OCI-M2 (cell line): Measurements from ENCODE around the gene HNRNPAB.

ENCODE experiments used
- DNase-seq: peaks from one replicate; lab custom pipeline; 2025; ENCODE audit not compliant: unreplicated experiment; lab: John Stamatoyannopoulos, UW

Gene HNRNPAB

DNA sequence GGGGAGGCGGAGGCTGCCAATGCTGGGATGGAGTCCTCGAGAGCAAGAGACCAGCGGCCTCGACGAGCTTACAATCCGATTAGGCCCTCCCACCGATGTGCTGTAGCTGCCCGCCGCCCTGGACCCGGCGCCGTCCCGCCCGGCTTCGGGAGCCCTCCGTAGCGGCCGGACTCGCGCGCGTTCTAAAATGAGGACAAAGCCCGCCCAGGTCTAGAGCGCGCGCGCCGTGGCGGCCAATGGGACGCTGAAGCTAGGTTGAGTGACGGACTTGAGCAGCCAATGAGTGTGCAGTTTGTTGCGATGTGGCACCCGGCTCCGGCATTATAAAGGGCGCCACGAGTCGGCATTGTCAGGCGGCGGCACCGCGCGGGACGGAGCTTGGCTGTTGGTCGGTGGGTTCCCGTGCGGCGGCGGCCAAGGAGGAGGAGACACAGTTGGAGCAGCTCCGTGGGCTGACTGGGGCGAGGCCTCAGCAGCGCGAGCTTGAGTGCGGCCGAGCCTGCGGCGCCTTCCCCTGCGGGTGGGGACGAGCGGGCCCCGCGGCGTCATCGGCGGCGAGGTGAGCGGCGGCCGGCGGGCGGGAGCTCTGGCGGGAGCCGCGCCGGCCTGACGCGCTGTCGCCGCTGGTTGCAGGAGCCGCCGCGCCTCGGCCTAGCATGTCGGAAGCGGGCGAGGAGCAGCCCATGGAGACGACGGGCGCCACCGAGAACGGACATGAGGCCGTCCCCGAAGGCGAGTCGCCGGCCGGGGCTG, at the start of gene HNRNPAB:
TSS of gene HNRNPAB (plus strand) at position 352 of the 753 bp plus-strand sequence. CDS start at position 657, 305 bp downstream.
- peak; percentile 88 for DNase-seq

DNA sequence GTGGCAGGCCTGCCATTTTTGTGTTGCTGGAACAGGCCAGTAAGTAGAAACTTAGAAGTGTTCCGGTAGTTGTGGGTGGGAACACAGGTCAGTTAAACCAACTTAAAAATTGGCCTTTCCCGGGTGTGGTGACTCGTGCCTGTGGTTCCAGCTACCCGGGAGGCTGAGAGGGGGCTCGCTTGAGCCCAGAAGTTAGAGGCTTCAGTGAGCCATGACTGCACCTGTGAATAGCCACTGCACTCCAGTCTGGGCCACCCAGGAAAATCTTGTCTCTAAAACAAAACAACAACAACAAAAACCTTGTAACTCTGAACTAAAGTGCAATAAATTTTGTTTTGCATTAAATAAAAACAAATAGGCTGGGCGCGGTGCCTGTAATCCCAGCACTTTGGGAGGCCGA, 49.3 kb upstream of the HNRNPAB start:
- DNase-seq = no peak

DNA sequence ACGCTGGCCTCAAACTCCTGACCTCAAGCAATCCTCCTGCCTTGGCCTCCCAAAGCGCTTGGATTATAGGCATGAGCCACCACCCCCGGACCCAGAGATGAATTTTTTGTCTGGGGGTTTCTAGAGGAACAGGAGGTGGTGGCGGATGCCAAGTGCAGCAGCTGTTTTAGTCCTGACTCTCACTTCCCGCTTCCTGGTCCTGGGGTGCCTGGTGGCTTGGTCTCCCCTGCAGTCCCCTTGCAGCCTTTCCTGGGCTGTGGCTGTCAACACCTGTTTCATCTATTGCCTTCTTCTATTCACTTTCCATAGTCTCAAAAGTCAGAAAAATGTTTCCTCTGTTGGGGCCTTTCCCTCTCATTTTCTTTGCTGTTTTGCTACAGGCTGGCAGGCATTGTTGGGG, 44.2 kb upstream of the HNRNPAB start:
- DNase-seq = no peak

DNA sequence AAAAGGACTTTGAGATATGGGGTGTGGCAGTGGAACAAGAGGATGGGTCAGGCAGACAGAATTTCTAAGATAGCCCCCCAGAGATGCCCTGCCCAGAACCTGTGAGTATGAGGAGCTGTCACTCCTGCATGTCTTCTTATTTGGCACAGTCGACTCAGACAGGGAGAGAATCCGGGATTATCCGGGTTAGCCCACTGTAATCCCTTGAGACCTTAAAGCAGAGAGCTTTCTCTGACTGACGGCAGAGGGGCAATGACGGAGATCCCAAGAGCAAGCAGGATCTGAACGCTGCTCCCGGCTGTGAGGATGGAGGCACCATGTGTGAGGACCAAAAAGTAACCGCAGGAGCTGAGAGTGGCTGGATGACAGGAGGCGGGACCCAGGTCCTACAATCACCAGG, 41.9 kb upstream of the HNRNPAB start:
- no peak for DNase-seq

DNA sequence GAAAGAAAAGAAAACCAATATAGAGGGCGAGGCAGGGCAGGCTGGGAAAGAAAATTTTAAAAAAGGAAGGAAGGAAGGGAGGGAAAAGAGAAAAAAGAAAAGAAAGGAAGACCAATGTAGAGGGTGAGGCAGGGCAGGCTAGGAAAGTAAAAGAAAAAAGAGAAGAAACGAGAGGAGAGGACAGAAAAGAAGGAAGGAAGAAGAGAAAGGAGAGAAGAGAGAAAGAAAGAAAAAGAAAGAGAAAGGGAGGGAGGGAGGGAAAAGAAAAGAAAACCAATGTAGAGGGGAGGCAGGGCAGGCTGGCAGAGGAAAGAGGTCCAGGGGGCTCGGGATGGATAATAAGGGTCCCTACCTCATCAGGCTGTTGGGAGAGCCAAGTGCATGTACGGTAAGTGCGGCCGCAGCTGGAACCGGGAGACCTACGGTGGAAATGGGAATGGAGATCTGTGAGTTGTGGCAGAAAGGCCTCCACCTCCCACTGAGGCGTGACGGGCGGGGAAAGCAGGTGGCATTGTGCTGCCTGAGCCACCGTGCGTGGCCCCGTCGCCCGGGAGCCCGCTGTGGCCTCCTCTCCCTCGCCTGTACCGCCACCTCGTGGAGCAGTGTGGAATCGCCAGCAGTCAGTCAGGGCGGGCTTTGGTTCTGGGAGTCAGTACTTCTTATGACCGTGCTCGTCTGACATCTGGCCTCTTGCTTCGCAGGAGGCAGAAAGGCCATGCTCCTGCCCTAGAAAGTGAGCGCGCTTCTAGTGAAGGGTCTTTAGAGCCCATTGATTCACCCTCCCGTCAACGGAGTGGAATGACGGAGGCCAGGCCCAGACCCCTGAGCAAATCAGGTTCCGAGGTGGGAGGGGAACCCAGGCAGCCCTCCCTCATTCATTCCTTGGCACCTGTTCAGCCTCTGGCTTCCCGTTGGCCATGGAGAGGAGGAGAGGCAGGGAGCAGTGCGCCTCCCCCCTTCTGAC, 40.3 kb upstream of the HNRNPAB start:
- DNase-seq = peak; percentile 58

DNA sequence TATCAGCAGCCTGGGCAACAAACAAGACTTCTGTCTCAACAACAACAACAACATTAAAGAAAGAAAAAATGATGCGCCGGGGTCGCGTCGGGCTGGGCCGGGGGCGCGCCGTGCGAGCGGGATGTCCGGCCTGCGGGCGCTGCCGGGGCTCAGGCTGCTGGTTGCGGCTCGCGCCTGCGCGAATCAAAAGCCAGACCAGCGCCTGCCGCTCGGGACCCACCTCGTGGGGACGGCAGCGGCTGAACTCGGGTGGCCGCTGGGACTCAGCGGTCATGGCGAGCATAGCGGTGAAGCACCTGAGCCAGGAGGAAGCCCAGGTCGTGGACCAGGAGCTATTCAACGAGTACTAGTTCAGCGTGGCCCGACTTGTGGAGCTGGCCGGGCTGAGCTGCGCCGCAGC, 38.8 kb upstream of the HNRNPAB start:
- no peak for DNase-seq

DNA sequence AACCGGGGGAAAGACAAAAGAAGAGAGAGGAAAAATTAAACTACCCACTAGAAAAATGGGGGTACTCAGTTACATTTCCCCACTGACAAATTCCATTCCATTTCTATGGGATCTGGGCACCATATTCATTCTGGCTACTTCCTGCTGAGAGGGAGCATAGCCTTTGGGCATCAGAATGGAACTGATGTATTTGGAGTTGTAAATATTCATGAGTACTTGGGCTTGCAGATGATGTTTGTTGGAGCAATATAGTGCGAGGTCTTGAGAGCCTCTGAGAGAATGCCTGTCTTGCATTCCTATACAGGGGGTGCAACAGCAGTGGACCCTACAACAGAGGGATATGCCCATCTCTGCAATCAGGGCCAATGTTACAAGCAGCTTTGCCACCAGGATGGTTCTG, 33.9 kb upstream of the HNRNPAB start:
- no peak for DNase-seq

DNA sequence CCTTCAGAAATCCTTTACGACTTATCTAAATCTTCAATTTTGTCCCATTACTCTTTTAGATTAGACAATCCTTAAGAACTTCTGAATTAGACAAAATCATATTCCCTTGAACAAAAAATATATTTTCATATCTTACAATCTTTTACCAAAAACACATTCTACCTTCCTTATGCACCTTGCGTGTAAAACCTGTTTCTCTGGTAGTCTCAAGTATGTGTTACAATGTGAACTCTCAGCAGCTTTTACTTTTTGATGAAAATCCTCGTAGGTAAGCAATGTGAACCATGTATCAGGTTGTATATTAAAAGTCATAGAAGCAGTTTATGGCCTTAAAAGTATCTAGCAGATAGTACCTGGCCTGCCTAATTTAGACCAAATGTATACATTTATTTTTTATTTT, 29.9 kb upstream of the HNRNPAB start:
- no peak for DNase-seq

DNA sequence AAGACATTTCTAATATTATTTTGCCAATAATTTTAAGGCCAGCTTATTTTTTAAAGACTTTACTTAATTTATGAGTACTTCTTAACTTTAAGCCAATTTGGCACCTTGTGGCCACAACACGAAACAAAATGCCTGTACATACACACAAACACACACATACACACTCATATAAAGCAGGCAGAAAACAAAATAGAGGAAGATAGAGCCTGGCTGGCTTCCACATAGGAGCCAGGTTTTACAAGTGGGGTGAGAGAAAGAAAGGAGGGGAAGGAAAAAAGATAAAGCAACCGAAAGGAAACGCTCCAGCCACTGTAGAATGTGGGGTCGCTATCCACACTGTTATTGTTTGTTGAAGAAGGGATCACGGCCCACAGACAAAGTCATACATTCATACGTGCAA, 27.5 kb upstream of the HNRNPAB start:
- DNase-seq = no peak

DNA sequence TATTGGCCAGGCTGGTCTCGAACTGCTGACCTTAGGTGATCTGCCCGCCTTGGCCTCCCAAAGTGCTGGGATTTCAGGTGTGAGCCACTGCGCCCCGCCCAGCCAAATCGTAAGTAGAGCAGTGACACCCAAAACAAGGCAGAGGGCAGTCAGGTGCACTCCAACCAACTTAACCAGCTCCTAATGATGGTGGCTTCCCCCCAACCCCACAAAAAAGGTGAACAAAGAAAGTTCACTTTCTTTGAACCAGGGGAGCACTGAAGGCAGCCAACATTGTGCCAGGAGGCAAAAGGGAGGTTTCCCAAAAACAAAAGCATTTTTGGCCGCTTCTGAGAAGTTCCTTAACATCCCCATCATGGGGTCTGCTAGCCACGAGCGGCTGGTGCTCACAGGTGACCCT, 26.8 kb upstream of the HNRNPAB start:
- DNase-seq = no peak

DNA sequence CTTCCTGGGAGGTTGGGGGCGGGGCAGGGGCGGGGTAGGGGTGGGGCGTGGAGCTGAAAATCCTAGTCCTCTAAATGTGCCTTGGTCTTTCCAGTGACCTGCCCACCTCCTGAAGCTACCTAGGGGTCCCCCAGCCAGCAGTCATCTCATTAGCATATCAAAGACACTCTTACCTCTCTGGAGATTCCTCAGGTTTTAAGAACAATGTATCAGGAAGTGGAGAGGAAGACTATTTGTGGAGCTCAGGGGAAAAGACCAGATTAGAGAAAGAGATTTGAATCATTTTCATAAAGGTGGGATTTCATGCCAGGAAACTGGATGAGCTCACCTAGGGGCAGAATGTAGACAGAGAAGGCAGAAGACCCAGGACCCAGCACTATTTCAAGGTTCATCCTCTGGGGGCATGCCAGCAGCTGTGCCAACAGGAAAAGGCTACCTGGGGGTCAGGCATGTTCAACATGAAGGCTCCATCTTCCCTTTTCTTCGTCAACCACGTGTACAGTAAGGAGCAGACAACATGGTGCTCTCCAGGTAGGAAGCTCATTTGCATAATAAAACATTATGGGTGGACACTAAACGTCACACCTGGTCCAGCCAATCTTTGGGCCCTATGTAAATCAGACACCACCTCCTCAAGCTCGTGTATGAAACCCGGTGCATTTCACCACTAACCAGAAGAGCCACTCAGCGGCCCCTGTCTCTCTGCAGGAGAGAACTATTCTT, 24.0 kb upstream of the HNRNPAB start:
- DNase-seq = no peak

DNA sequence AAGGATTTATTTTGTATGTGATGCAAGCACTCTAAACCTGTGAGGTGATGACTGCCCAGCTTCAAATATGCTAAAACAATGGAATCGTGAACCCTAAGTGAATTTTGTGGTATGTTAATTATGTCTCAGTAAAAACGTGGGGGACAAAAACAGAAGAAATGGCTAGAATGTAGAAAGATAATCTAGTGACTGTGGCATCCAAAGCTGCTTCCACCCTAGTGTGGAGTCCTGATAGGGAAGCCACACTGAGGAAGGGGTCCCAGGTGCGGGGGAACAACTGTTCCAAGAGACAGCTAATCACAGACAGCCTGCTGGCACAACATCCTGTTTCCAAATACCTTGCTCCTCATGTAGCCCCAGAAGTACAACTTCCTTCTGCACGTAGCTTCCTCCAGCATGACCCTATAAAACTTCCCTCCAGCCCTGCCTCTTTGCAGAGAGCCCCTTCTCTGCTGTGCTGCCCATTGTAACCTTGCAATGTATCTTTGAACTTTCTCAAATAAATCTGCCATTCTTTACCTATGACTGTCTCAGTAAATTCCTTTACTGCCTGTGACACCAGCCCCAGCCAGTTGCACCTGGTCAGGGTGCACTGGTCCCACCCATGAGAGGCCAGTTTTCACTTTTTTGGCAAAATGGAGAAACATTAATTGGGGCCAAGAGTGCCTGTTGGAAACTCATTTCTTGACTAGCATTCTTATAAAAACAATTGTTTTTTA, 22.0 kb upstream of the HNRNPAB start:
- DNase-seq = peak; percentile 76

DNA sequence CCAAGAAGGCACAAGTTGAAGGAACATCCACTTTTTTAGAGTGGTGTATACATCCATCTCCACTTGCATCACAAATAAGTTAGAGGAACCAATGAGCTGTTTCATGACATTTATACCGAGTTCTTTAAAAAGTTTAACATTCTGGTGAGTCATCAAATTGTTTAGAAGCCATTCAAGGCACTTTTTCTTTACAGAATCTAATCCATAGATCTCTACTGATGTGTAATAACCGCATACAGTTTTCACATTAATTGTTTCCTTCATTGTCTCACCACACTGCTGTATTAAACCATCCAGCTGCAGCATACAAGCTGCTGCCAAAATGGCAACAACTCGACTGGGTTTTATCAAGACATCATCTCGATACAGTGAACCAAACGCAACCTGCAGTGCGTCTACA, 17.9 kb upstream of the HNRNPAB start:
- no peak for DNase-seq

DNA sequence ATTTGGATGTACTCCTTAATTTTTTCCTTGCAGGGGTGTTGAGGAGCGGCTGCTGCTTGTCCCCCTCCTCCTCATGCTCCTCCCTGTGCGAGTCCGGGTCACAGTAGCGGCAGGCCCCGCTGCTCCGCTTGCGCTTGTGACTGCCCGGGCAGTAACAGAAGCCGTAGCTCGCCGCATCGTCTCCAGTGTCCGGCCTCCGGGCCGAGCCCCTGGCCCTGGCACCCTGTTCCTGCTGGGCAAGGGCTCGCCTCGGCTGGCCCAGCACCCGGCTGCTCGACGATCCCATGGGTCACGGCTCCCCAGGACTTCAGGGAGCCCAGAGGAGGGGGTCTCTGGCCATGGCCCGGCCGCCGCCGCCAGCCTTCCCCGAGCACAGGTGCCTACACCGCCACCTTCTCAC, 17.3 kb upstream of the HNRNPAB start, which contains the start of gene GMCL2:
TSS of gene GMCL2 (minus strand) at position 358 of the 400 bp plus-strand sequence. CDS start at position 286, 72 bp downstream.
- no peak for DNase-seq

DNA sequence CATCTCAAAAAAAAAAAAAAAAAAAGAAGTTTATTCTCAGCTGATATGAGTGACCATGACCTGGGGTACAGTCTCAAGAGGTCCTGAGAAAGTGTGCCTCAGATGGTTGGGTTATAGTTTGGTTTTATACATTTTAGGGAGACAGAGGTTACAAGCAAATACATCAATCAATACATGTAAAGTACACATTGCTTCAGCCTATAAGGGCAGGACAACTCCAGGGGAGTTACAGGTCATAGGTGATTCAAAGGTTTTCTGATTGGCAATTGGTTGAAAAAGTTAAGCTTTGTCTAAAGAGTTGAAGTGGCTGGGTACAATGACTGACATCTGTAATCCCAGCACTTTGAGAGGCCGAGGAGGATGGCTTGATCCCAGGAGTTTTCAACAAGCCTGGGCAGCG, 14.9 kb upstream of the HNRNPAB start:
- no peak for DNase-seq

DNA sequence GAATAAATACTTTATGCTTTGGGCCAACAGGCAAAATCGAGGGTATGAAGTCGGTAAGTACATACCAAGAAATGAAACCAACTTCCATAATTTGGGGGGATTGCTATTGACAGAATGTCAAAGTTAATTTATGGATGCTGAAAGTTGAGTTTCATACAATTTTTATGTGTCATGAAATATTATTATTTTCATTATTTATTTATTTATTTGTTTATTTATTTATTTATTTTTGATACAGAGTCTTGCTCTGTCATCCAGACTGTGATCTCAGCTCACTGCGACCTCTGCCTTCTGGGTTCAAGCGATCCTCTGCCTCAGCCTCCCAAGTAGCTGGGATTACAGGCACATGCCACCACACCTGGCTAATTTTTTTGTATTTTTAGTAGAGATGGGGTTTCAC, 12.7 kb upstream of the HNRNPAB start:
- no peak for DNase-seq

DNA sequence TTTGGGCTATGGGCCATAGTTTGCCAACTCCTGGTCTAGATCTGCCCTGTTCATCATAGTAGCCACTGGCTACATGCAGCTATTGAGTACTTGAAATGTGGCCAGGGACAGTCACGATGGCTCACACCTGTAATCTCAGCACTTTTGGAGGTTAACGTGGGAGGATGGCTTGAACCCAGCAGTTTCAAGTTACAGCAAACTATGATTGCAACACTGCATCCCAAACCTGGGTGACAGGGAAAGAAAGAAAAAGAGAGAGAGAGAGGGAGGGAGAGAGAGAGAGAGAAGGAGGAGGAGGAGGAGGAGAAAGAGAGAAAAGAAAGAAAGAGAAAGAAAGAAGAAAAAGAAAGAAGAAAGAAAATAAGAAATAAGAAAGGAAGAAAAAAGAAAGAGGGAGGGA, 12.1 kb upstream of the HNRNPAB start:
- no peak for DNase-seq

DNA sequence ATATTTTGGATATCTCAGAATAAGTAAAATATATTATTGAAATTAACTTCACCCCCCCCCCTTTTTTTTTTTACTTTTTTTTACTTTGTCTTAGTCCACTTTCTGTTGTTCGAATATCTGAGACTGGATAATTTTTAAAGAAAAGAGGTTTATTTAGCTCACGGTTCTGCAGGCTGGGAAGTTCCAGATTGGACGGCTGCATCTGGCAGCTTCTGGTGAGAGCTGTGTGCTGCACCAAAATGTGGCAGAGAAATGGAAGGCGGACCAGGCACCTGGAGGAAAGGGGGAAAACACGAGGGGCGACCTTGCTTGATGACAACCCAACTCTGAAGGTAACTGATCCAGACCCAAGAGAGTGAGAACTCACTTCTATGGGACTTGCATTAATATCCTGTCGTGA, 11.5 kb upstream of the HNRNPAB start:
- DNase-seq = no peak

DNA sequence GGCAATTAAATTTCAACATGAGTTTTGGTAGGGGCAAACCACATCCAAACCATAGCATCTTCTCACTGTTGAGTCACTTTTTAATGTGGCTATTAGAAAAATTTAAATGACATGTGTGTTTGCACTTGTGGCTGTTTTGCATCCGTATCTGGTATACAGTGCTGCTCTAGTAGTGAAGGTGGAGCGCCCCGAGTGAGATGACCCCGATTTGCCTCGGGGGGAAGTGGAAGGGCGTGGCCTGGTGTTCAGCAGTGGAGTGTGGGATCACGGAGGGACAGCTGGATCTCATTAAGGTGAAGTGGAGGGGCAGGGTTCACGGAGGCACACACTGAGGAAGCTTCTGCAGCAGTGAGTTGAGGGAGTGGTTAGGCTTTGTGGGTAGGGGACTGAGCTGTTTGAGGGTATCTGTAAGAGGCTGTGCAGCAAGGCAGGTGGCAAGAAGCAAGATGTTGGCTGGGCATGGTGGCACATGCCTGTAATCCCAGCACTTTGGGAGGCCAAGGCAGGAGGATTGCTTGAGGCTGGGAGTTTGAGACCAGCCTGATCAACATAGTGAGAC, 11.0 kb upstream of the HNRNPAB start:
- DNase-seq = no peak

DNA sequence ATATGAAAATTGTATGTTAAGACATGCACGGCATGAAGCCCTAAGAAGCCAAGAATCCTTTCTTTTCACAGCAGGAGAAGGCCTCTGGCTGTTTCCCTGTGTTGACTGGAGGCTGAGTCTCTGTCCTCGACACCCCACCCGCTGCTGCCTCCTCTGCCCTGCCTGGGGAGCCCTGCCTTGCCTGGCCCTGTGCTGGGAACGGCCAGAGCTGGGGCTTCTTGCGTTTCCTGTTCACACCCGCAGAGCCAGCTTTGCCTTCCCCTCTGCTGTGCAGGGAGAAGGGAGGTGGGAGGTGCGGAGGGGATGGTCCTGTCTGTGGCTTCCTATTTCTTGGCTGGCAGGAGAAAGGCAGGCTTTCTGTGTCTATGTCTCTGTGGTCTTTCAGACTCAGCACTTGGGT, 10.3 kb upstream of the HNRNPAB start:
- DNase-seq = no peak
